GM21825 (cell line): ENCODE results near the gene RFNG.

ENCODE experiments used
- ATAC-seq: cut with Tn5 transposase; IDR thresholded peaks from one replicate; pipeline ENCODE4 v1.9.1; 2021; ENCODE audit warnings: mild to moderate bottlenecking, moderate library complexity; ENCODE audit not compliant: unreplicated experiment

RFNG gene

DNA sequence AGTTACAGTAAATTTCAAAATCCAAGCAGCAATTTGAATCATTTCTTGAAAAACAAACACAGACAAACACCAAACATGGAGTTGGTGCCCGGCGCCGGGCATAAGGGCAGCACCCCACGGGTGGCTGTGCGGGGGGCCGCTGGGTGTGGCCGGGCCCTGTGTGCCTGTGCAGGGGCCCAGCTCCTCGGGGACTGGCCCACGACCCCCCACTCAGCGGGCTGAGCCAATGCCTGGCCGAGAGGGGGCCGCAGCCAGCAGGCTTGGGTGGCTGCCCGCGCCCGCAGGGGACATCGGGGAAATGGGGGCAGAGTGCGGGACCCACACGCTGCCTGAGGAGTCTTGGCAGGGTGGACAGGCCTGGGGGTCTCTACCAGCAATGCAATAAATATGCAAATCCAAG is 26.8 kb upstream of the RFNG start:
- ATAC-seq: no peak

DNA sequence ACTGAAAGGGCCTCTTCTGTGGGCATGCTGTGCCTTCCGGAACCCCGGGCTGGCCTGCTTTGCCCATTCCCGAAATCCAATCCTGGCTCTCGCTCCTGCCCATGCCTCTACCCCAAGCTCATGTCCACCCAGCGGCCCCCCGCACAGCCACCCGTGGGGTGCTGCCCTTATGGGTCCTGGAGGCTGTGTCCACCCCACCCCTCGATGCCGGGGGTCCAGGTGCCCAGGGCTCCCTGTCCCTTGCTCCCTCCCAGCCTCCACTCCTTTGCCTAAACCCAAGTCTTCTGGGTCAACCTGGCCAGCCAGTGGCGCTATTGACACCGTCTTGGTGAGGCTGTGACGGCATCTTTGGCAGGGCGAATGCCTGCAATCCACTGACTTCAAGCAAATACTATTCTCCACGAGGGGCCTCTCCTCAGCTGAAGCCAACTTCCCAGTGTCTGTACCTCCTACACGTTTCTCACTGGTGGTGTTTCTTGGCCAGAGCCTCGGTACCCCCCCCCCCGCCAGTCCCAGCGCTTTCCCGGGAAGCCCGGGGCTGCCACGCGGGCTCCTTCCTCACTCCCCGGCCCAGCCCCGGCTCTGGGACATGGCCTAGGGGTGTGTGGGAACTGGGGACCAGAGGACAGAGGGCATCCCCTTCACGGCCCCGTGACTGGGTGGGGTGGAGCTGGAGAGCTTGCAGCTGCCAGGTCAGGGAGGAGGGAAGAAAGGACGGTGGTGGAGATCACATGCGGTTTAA is 26.2 kb upstream of the RFNG start:
- no peak for ATAC-seq

DNA sequence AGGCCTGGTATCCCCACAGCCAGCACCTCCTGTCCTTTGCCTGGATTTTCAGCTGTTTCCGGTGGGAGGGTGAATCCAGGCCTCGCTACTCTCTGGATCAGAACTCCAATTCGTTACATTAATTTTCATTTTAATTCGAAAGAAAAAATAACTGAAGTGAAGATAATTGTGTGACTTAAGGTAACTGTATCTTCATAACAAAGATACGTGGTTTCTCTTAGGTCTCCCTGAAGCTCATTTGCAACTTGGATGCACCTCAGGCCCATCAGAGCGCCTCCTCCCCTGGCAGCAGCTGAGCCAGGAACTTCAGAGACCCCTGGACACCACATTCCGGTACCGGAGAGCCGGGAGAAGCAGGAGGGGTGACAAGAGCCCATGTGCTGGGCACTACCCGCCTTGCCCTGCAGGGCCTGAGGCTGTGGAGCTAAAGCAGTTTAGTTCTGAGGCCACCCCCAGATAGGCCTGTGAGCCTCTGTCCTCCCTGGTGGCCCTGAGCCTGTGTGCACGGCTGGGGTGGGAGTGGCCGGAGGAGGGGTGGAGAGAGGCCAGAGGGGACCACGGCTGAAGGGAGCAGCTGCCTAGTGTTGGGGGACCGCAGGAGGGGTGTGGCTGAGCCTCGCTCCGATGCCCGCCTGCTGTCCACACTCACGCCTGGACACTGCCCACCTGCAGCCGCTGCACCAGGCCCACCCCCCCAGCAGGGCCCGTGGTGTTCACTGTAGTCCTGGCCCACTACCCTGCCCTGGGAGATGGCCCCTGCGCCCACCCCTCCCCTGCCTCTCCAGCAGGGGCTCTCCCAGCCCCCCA is 25.4 kb upstream of the RFNG start:
- ATAC-seq: no peak

DNA sequence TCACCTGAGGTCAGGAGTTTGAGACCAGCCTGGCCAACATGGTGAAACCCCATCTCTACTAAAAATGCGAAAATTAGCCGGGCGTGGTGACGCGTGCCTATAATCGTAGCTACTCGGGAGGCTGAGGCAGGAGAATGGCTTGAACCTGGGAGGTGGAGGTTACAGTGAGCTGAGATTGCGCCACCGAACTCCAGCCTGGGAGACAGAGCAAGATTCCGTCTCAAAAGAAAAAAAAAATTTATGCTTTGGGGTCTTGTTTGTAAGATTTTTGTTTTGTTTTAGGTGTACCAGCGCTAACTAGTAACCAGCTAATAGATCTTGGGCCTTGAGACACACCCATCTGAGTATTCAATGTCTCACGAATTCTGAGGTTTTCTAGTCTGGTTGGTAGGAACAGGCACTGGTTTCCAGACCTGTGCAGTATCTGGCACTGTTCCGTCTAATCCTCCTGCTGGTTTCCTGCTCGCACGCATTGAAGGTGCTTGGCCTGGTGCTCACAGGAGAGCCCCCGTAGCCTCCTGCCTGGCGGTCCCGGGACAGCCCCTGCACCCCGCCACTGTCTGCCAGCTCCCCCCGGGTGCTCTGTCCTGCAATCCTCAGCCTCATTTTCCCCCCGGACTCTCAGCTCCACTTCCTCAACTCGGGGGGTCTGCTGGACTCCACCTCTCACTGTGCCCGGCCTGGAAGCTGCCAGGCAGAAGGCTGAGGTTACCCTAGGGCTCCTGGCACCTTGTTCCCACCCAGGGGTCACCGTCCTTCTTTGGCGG is 24.6 kb upstream of the RFNG start:
- ATAC-seq: no peak

DNA sequence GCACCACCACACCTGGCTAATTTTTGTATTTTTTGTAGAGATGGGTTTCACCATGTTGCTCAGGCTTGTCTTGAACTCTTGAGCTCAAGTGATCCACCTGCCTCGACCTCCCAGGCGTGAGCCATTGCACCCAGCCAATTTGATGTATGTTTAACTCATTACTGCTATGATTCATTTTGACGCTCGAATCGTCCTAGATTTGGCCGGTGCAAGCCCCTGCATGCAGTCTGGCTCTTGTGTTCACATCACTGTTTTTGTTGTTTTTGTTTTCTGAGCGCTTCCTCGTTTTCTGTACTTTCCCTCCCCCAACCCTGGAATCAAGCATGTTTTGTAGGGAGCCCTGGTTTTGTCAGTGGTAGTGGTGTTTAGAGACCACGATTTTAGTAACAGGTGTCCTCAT is 21.8 kb upstream of the RFNG start:
- ATAC-seq: no peak

DNA sequence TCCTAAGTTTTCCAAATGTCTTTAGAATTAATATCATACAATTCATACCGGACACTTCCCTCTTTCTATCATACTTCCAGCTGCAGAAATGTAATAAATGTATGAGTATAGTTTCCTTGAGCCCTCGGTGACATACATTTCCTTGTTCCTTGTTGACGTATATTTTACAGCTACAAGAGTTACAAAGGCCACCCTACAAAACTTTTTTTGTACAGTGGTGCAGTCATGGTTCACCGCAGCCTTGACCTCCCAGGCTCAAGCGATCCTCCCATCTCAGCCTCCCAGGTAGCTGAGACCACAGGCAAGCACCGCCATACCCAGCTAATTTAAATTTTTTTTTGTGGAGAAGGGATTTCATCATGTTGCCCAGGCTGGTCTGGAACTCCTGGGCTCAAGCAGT is 21.2 kb upstream of the RFNG start:
- ATAC-seq: no peak

DNA sequence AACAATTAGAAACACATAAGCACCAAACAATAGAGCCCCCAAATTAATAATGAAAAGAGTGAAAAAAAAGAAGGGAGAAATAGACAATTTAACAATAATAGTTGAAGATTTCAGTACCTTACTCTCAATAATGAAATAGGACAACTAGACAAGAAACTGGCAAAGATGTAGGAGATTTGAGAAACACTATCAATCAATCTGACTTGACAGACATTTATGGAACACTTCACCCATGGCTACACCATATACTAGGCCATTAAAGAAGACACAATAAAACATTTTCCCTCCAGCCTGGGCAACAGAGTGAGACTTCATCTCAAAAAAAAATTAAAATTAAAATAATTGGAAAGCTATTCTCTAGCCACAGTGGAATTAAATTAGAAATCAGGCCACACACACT is 19.0 kb upstream of the RFNG start:
- no peak for ATAC-seq

DNA sequence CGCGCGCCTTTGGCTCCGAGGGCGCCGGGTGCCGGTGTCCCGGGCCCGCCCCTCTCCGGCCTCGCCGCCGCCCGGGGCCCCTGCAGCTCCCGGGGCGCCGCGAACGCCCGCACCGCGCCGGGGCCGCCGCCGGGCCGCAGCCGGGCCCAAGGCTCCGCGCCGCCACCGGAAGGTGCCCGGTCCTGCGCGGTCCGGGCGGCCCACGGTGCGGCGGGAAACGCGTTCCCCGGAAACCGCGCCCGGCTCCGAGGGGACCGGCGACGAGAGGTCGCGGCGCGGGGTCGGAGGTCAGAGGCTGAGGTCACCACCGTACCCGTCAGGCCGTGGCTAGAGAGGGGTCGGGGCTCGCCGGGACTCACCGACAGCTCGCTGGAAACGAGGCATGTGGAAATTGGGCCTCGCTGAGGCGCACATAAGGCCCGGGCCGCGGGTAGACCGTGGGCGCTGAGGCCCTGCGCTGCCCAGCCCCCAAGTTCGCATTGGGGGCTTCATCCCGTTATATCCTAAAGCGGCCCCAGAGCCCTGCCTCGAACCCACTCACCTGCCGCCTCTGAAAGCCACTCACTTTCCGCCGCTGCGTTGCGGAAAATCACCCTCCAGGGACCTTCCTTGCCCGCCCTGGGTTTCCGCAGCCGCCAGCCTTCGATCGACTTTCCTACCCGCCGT is 14.2 kb upstream of the RFNG start, which contains the start of gene DUS1L:
Gene DUS1L, minus strand, starts transcription at position 167 of the 666 bp plus-strand sequence. CDS start 745 bp downstream, outside the sequence.
- ATAC-seq: no peak

DNA sequence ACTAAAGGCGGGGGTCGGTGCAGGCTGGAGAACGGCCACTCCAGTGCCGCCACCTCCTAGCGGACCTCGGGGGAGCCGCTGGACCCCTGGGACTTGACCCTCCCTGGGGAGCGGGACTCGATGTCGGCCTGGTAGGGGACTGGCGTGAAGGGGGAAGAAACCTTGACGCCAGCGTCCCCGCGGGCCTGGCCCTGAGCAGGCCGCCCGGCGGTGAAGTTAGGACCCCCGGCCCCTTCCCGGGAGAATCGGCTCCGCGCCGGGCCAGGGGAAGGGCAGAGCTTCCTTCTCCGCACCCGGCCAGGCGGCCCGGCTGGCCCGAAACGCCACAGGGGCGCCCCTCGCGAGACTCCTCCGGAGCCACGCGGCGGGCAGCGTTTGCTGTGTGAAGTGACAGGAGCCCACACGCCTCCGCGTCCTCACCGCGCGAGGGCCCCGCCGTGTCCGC is 13.6 kb upstream of the RFNG start:
- ATAC-seq: no peak

DNA sequence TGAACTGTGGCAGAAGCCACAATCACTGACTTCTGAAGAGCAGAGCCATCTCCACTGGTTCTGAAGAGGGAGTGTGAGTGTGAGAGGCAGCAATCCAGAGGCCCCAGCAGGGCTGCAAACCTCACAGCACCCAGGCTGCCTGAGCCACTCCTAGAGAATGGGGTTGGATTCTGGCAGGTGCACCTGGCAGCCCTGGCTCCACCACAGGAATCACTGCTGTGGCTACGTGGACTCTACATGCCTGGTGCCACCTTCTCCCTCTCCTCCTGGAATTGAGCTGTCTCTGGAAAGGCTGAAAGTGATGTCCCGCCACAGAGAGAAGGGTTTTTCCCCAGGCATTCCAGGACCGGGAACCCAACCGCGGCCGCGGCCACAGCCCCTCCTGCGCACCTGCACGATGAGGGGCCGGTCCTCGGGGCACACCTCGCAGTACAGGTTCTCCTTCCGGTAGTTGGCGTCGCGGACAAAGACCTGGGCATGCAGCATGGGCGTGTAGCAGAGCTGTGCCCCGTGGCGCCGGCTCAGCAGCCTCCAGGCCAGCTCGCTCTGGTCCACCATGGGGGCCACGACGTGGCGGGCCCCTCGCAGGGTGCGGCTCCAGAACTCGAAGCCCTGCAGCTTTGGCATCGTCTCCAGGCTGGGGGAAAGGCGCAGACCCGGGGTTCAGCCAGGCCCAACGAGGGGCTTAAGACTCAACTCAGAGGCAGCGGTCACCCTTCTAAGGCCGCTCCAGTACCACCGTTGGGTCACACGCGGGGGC is 13.0 kb upstream of the RFNG start:
- ATAC-seq: no peak

DNA sequence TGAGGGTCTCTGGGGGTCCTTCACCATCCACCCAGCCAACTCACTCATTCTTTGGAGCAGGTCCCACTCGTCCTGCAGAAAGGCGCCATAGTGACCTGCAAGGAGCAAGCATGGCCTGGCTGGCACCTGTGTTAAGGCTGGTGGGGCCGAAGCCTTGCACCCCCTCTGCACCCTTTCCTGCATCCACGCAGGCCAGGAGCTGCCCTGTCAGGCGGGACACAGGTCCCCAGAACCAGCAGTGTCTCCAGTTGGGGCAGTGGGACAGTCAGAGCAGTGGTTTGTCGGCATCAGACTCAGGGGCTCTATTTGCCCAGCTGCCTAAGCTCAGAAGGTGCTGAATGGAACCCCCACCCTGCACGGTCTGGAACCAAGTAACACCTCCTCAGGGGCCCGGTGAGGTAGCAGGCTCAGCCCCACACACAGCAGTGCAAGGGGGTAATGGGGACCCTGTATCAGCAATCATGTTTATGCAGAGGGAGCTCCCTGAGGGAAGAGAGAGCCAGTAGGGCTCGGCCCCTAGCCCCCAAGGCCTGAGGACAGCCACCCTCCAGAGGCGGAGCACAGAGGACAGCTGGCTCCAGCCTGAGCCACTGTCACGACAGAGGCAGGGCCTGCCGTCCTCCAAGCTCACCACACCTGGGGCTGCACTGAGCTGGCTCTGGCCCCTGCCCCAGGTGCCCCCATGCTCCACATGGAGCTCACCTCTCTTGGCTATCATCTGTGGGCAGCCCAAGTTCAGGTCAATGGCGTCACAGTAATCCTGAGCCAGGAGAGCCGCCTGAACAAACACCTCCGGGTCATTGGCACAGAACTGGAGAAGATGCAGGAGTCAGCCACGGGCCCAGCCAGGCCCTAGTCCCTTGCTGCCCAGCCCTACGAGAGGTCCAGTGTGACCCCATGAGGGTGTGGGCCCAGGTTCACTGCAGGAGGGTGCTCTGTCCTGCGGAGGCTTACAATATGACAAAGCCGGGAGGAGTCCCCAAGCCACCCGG is 12.1 kb upstream of the RFNG start:
- no peak for ATAC-seq

DNA sequence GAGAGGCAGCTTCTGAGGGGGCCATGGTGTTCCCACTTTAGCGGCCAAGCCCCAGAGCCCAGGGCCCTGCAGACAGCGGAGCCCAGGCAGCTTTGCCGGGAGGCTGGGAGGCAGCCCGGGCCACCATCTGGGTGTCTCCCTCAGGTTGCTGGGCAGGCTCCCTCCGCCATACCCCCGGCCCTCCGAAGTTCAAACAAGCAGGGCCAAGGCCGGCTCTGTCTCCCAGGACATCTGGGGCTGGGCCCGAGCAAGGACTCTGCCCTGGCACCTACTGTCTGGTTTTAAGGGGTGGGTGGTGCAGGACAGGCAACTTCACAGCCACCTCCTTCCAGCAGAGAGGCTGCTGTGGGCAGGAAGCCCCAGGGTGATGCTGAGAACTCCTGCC is 11.4 kb upstream of the RFNG start:
- no peak for ATAC-seq

DNA sequence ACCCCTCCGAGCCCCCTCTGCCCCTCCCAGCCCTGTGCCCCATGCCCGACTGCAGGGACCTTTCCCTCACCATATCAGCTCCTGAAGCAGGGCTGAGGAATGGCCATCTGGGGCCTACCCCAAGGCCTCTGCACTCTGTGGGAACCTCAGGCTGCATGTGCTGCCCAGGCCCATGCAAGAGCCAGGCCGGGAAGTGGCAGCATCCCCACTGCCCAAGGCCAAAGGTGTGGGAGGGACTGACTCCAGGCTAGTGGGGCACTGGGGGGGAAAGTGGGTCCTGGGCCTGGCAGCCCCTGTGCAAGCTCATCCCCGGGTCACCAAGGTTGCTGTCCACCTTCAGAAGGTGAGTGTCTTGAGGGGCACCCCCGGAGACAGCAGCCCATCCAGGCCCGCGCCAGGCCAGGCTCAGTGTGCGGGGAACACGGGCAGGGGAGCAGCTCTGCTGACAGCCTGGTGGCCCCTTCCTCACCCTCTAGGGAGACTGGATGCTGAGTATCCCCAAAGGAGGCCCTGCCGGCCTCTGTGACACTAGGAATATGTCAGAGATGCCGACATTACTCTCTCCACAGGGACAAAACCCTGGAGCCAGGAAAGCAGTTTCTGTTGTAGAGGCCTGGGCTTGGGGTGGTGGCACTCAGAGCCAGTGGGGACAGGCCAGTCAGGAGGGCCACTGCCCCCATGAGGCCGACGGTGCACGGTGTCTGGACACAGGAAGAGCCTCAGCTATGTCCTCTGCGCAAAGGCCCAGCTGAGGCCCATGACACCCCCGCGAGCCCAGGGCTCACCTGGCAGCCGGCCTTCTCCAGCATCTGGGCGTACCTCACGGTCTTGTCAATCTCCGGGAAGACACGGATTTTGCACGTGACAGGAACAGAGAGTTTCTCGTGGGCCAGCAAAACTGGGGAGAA is 10.7 kb upstream of the RFNG start:
- ATAC-seq: no peak

DNA sequence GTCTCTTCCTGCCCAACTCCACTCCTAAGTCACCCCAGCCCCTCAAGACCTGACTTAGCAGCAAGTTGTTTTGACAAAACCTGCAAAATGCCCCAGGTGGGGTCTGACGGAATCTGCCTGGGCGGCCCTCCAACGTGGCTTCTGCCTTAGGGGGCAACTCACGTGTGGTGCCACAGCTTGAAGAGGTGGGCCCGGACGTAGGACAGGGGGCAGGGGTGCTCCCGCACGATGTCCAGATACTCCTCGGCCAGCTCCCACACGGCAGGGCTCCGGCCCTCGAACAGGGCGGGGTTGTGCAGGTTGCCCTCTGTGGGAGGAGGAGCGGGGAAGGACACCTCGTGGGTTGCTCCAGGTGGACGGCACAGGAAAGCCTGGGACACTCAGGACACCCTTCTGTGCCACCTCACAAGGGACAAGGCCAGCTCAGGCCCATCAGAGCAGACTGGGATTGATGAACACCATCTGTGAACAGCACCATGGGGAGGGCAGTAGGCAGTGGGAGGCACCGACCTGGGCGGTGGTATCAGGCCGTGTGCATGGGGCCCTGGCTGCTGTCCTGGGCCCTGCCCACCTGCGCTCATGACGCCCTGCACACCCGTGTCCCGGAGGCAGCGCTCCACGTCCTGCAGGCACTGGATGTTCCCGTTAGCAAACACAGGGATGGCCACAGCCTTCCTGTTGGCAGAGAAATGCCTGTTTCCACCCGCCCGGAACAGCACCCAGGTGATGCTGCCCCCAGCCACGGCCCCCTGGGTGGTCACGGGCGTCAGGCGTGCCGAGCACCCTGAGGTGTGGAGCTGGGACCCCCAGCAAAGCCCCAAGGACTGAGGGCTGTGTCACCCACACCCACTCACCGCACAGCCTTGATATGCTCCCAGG is 9.7 kb upstream of the RFNG start:
- no peak for ATAC-seq

DNA sequence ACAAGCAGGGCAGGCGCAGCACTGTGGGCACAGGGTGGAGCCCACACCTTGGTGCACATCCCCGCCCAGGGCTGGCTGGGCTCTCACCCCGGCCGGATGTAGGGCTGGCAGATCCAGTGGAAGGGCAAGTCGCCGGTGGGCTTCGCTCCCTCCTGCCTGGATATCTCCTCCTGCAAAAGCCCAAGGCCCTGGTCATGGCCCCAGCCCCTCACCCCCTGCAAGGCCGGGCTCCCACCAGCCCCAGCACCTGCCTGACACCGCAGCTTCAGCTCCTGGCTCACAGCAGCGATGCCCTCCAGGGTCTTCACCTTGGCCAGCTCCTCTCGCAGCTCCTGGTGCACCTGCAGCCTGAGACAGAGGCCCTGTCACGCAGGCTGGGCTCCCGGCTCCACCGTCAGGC is 9.0 kb upstream of the RFNG start:
- ATAC-seq: no peak

DNA sequence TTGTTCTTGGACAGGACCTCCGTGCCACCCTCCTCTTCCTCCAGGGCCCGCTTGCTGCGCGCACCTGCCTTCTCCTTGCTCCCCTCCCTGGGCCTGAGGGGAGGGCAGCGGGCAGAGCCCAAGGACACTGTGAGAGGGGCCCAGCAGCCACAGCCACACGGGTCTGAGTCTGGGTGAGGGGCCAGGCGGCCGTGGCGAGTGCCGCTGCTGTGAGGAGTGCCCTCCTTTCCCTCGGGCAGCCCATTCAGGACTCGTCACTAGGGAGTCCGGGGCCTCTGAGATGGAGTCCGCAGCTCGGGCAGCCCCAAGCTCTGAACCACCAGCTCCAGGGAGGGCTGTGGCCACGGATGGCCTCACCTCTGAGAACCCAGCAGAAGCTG is 8.4 kb upstream of the RFNG start:
- no peak for ATAC-seq
